ENCODE data around the gene ZFAND3. TPM values are rescaled to one million over a fixed set of nuclear protein-coding genes. Genes with fewer than 3 reads are reported as not detected.

The ZFAND3 gene
- total RNA-seq, 1 experiment from 2014 or later = 22.2 TPM

GRCh38 chr6:37874726-37875125, 55.2 kb downstream of the ZFAND3 start:
- Histone ChIP-seq H4K20me1 (ENCODE audit: low read length) (peaks cover 16% of the 10 kb centered on the region; the same call in 1 of the 2 replicates), H3K9me2 (replicated peaks; ENCODE audit: low read length) (no peaks in the 10 kb centered on the region), H3F3A (ENCODE audit: low read length, unreplicated experiment) (no peaks in the 10 kb centered on the region), H3K36me3 (ENCODE audit: low read depth, low read length) (no peaks in the 10 kb centered on the region; the same call in 1 of the 2 replicates), H3K79me2 (ENCODE audit: low read length) (peaks cover 97% of the 10 kb centered on the region), H3K27ac (ENCODE audit: low read length) (no peak overlapping the region), H2AFZ (ENCODE audit: low read length) (no peak overlapping the region), H3K9ac (ENCODE audit: low read length) (no peak overlapping the region), H3K4me1 (ENCODE audit: insufficient read depth, low read length) (no peaks in the 10 kb centered on the region), H3K4me2 (ENCODE audit: low read length) (no peak overlapping the region), H3K27me3 (ENCODE audit: low read length) (no peaks in the 10 kb centered on the region), H3K9me3 (ENCODE audit: low read length) (no peaks in the 10 kb centered on the region), H3K4me3 (ENCODE audit: low read length) (no peak overlapping the region)
- no peak for TF ChIP-seq EZH2 (IDR thresholded peaks at IDR 0.05; ENCODE audit: low read length, unreplicated experiment)
- no peak for TF ChIP-seq EZH2phosphoT487 (IDR thresholded peaks at IDR 0.05; ENCODE audit: borderline replicate concordance, low read length)
- TF ChIP-seq CTCF (conservative IDR thresholded peaks at IDR 0.05; ENCODE audit: low read depth, low read length) = no peak
- POLR2A ChIA-PET (ENCODE audit: unreplicated experiment) = no interaction called here
- ATAC-seq (no peak), DNase-seq (no peak)
- no TSS peak for BruUV-seq (replicated peaks)
- intact Hi-C loops (cut with micrococcal nuclease) = no loop called here
- CTCF ChIA-PET = no interaction called here

GRCh38 chr6:37875561-37876309, 56.2 kb downstream of the ZFAND3 start:
- BruUV-seq (replicated peaks) = no TSS peak
- Histone ChIP-seq H4K20me1 (ENCODE audit: low read length) (peaks cover 16% of the 10 kb centered on the region; the same call in 1 of the 2 replicates), H3K9ac (ENCODE audit: low read length) (no peak overlapping the region), H3F3A (ENCODE audit: low read length, unreplicated experiment) (no peaks in the 10 kb centered on the region), H3K9me2 (replicated peaks; ENCODE audit: low read length) (no peaks in the 10 kb centered on the region), H3K36me3 (ENCODE audit: low read depth, low read length) (no peaks in the 10 kb centered on the region; the same call in 1 of the 2 replicates), H3K27me3 (ENCODE audit: low read length) (no peaks in the 10 kb centered on the region), H2AFZ (ENCODE audit: low read length) (no peak overlapping the region), H3K9me3 (ENCODE audit: low read length) (no peaks in the 10 kb centered on the region), H3K4me3 (ENCODE audit: low read length) (no peak overlapping the region), H3K27ac (ENCODE audit: low read length) (no peak overlapping the region), H3K4me2 (ENCODE audit: low read length) (no peak overlapping the region), H3K4me1 (ENCODE audit: insufficient read depth, low read length) (no peaks in the 10 kb centered on the region), H3K79me2 (ENCODE audit: low read length) (peaks cover 95% of the 10 kb centered on the region)
- CTCF ChIA-PET = no interaction called here
- no peak for TF ChIP-seq EZH2 (IDR thresholded peaks at IDR 0.05; ENCODE audit: low read length, unreplicated experiment)
- no peak for TF ChIP-seq EZH2phosphoT487 (IDR thresholded peaks at IDR 0.05; ENCODE audit: borderline replicate concordance, low read length)
- no peak for TF ChIP-seq CTCF (conservative IDR thresholded peaks at IDR 0.05; ENCODE audit: low read depth, low read length)
- intact Hi-C loops (cut with micrococcal nuclease) = no loop called here
- DNase-seq (no peak), ATAC-seq (no peak)
- POLR2A ChIA-PET (ENCODE audit: unreplicated experiment) = no interaction called here

GRCh38 chr6:37876843-37877242, 57.3 kb downstream of the ZFAND3 start:
- H3K4me1 ChIP-seq (ENCODE audit: insufficient read depth, low read length) = no peaks in the 10 kb centered on the region
- POLR2A ChIA-PET (ENCODE audit: unreplicated experiment) = no interaction called here
- ATAC-seq = no peak

More at GRCh38 chr6:37876843-37877242, 57.3 kb downstream of the ZFAND3 start:
- Histone ChIP-seq H3K9me3 (ENCODE audit: low read length) (no peaks in the 10 kb centered on the region), H3K79me2 (ENCODE audit: low read length) (peaks cover 93% of the 10 kb centered on the region), H3F3A (ENCODE audit: low read length, unreplicated experiment) (no peaks in the 10 kb centered on the region), H3K4me2 (ENCODE audit: low read length) (no peak overlapping the region), H3K4me3 (ENCODE audit: low read length) (no peak overlapping the region), H3K9ac (ENCODE audit: low read length) (no peak overlapping the region), H3K36me3 (ENCODE audit: low read depth, low read length) (no peaks in the 10 kb centered on the region; the same call in 1 of the 2 replicates), H3K27me3 (ENCODE audit: low read length) (no peaks in the 10 kb centered on the region), H4K20me1 (ENCODE audit: low read length) (peaks cover 22% of the 10 kb centered on the region), H3K9me2 (replicated peaks; ENCODE audit: low read length) (no peaks in the 10 kb centered on the region), H3K27ac (ENCODE audit: low read length) (no peak overlapping the region), H2AFZ (ENCODE audit: low read length) (no peak overlapping the region)
- CTCF ChIA-PET = no interaction called here
- intact Hi-C loops (cut with micrococcal nuclease) = no loop called here
- no TSS peak for BruUV-seq (replicated peaks)
- DNase-seq = no peak
- TF ChIP-seq EZH2phosphoT487 (IDR thresholded peaks at IDR 0.05; ENCODE audit: borderline replicate concordance, low read length) = no peak
- no peak for TF ChIP-seq CTCF (conservative IDR thresholded peaks at IDR 0.05; ENCODE audit: low read depth, low read length)
- TF ChIP-seq EZH2 (IDR thresholded peaks at IDR 0.05; ENCODE audit: low read length, unreplicated experiment) = no peak

All from PC-3 (cell line).